Endothelial cell of umbilical vein (primary cell): ENCODE results near the gene ABCA9.

Experiments used
- EZH2 ChIP-seq: IDR thresholded peaks from 2 replicates; pipeline ENCODE4 v1.6.1; 2012; ENCODE audit warnings: borderline replicate concordance, low read depth, mild to moderate bottlenecking, moderate library complexity, low read length, inconsistent platforms; ENCODE audit not compliant: severe bottlenecking
- FOS ChIP-seq: IDR thresholded peaks from 2 replicates; pipeline ENCODE4 v1.6.1; 2011; ENCODE audit warnings: mild to moderate bottlenecking, low read length, moderate library complexity, borderline replicate concordance; ENCODE audit not compliant: insufficient read depth
- GATA2 ChIP-seq: IDR thresholded peaks from 2 replicates; pipeline ENCODE4 v1.7.0; 2011; ENCODE audit warnings: low read depth, mild to moderate bottlenecking, moderate library complexity, mixed read lengths, low read length; ENCODE audit not compliant: insufficient read length, insufficient read depth
- JUN ChIP-seq: IDR thresholded peaks from 2 replicates; pipeline ENCODE4 v1.6.1; 2011; ENCODE audit warnings: borderline replicate concordance, low read depth; ENCODE audit not compliant: insufficient read length, insufficient read depth
- MAX ChIP-seq: IDR thresholded peaks from 2 replicates; pipeline ENCODE4 v1.6.1; 2011; ENCODE audit not compliant: insufficient read depth, insufficient read length
- MYC ChIP-seq: IDR thresholded peaks from one replicate; pipeline ENCODE4 v1.6.1; 2011; ENCODE audit warnings: mild to moderate bottlenecking, low read depth, low read length
- POLR2A ChIP-seq: IDR thresholded peaks from 2 replicates; pipeline ENCODE4 v1.6.1; 2012; ENCODE audit warnings: low read depth, mild to moderate bottlenecking, control low read depth, low read length
- POLR2AphosphoS5 ChIP-seq: IDR thresholded peaks from 2 replicates; pipeline ENCODE4 v1.6.1; 2012; ENCODE audit warnings: low read depth, mild to moderate bottlenecking, control low read depth, low read length, moderate library complexity; ENCODE audit not compliant: insufficient read depth
- TF ChIP-seq, protein P1 (sequence below), 2 donors: IDR thresholded peaks; 1 replicate in 1 of 2; 2 replicates in 1 of 2; pipeline ENCODE4 v1.5.1; 2011; ENCODE audit warnings: low read length in 2 of 2, mild to moderate bottlenecking in 2 of 2, moderate library complexity in 2 of 2, control low read depth in 1 of 2, inconsistent platforms in 1 of 2, low read depth in 1 of 2; ENCODE audit not compliant: insufficient read depth in 1 of 2; ENCODE audit errors: extremely low read depth in 1 of 2

DNA sequence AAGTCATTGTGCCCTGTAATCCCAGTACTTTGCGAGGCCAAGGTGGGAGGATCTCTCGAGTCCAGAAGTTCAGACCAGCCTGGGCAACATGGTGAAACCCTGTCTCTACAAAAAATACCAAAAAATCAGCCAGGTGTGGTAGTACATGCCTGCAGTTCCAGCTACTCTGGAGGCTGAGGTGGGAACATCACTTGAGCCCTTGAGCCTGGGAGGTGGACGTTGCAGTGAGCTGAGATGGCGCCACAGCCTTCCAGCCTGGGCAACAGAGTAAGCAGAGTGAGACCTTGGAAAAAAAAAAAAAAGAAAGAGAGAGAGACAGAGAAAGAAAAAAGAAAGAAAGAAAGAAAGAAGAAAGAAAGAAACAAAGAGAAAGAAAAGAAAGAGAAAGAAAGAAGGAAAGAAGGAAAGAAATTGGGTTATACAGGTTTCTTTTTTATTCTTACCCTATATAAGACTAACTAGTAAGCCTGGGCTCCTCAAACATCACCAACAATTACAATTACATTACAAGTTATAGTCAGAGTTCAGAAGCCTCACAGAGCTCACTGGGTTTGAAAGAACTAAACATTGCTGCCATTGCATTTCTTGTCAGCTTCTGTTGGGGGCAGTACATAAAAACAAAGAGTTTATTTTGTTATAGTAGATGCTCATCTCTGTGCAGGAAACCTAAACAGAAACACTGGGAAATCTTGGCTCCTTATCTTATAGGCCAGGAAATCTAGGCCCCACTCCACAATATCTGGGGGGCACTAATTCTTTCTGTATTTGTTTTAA is 6.7 kb upstream of the ABCA9 start:
- no peak for TF ChIP-seq POLR2A
- TF ChIP-seq, protein P1, sequence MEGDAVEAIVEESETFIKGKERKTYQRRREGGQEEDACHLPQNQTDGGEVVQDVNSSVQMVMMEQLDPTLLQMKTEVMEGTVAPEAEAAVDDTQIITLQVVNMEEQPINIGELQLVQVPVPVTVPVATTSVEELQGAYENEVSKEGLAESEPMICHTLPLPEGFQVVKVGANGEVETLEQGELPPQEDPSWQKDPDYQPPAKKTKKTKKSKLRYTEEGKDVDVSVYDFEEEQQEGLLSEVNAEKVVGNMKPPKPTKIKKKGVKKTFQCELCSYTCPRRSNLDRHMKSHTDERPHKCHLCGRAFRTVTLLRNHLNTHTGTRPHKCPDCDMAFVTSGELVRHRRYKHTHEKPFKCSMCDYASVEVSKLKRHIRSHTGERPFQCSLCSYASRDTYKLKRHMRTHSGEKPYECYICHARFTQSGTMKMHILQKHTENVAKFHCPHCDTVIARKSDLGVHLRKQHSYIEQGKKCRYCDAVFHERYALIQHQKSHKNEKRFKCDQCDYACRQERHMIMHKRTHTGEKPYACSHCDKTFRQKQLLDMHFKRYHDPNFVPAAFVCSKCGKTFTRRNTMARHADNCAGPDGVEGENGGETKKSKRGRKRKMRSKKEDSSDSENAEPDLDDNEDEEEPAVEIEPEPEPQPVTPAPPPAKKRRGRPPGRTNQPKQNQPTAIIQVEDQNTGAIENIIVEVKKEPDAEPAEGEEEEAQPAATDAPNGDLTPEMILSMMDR (IDR thresholded peaks at IDR 0.05; ENCODE audit: extremely low read depth in 1 of 2, insufficient read depth in 1 of 2, low read depth in 1 of 2, low read length in 2 of 2): no peak
- TF ChIP-seq POLR2AphosphoS5: no peak
- TF ChIP-seq EZH2: no peak
- TF ChIP-seq MYC: no peak
- TF ChIP-seq MAX: no peak
- no peak for TF ChIP-seq JUN
- no peak for TF ChIP-seq FOS
- TF ChIP-seq GATA2: no peak
